Upper lobe of left lung (tissue), 4 donors: ENCODE results near the gene SEPTIN2.

ENCODE experiments used
- EP300 ChIP-seq, 4 donors: sonication (generic); formaldehyde crosslinking; IDR thresholded peaks; one replicate each; pipeline ENCODE4 v1.5.1; 2017; ENCODE audit warnings: antibody characterized with exemption in 4 of 4, control low read depth in 2 of 4
- POLR2A ChIP-seq, 4 donors: fragments of 450-650 bp; IDR thresholded peaks; one replicate each; pipeline ENCODE4 v1.5.1; 2016 to 2017; ENCODE audit warnings: antibody characterized with exemption in 4 of 4, mild to moderate bottlenecking in 2 of 4
- POLR2AphosphoS5 ChIP-seq, 2 donors: sonication (generic); formaldehyde crosslinking; IDR thresholded peaks; one replicate each; pipeline ENCODE4 v1.5.1; 2017; ENCODE audit warnings: antibody characterized with exemption in 2 of 2
- TF ChIP-seq, protein P1 (sequence below), 6 experiments: fragments of 450-650 bp in 4 of 6; fragments of 200-600 bp in 2 of 6; sonication (generic) in 2 of 6; IDR thresholded peaks; one replicate each; pipeline ENCODE4 v1.5.1; 2016 to 2019; ENCODE audit warnings: antibody characterized with exemption in 6 of 6

DNA sequence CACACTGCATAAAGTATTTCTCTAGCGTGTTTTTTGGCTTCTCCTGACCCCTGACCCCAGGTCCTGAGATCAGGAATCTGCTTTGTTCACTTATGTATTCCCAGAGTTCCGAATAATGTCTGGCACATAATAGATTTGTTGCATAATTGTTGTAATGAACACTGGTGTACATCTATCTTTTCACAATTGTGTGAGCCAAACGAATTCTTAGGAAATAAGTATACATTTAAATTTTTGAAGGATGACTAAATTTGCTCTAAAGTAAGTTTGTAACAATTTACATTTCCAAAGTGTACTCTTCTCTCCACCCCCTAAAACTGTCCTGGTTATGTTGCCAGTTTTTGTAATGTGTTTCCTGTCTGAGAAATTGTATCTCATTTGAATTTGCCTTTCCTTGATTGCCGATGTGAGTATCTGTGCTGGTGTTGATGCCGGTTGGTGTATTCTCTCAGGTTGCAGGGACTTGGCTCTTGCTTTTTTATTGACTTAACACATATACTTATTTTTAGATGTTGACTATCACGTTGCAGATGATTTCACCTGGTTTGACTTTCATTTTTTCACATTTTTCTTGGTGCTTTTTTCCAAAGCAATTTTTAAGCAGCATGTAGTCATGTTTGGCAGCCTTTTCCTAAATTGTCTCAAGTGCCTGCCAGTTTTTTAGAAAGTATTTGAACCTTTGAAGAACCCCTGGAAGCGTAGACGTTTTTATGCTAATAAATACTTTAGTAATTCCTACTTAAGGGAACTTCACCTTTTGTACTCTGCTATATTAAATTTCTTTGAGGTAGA lies 24.3 kb downstream of the SEPTIN2 start:
- TF ChIP-seq, protein P1, sequence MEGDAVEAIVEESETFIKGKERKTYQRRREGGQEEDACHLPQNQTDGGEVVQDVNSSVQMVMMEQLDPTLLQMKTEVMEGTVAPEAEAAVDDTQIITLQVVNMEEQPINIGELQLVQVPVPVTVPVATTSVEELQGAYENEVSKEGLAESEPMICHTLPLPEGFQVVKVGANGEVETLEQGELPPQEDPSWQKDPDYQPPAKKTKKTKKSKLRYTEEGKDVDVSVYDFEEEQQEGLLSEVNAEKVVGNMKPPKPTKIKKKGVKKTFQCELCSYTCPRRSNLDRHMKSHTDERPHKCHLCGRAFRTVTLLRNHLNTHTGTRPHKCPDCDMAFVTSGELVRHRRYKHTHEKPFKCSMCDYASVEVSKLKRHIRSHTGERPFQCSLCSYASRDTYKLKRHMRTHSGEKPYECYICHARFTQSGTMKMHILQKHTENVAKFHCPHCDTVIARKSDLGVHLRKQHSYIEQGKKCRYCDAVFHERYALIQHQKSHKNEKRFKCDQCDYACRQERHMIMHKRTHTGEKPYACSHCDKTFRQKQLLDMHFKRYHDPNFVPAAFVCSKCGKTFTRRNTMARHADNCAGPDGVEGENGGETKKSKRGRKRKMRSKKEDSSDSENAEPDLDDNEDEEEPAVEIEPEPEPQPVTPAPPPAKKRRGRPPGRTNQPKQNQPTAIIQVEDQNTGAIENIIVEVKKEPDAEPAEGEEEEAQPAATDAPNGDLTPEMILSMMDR (IDR thresholded peaks at IDR 0.05), result no peak
- TF ChIP-seq EP300 (IDR thresholded peaks at IDR 0.05), result no peak
- no peak for TF ChIP-seq POLR2AphosphoS5 (IDR thresholded peaks at IDR 0.05)
- no peak for TF ChIP-seq POLR2A (IDR thresholded peaks at IDR 0.05)
